Gastroesophageal sphincter (tissue), 3 donors: ENCODE results near the gene GZMB.

ENCODE experiments used
- EP300 ChIP-seq: sonication (generic); formaldehyde crosslinking; IDR thresholded peaks from one replicate; pipeline ENCODE4 v1.6.1; 2017; ENCODE audit warnings: antibody characterized with exemption, mild to moderate bottlenecking
- POLR2A ChIP-seq, 2 donors: fragments of 450-650 bp; IDR thresholded peaks; one replicate each; pipeline ENCODE4 v1.6.1; 2017; ENCODE audit warnings: antibody characterized with exemption in 2 of 2, mild to moderate bottlenecking in 2 of 2, moderate library complexity in 1 of 2
- TF ChIP-seq, protein P1 (sequence below), 4 experiments: fragments of 200-600 bp in 2 of 4; fragments of 450-650 bp in 2 of 4; sonication (generic) in 1 of 4; IDR thresholded peaks; one replicate each; pipeline ENCODE4 v1.5.1; 2017 to 2019; ENCODE audit warnings: antibody characterized with exemption in 4 of 4, mild to moderate bottlenecking in 2 of 4, moderate library complexity in 2 of 4

DNA sequence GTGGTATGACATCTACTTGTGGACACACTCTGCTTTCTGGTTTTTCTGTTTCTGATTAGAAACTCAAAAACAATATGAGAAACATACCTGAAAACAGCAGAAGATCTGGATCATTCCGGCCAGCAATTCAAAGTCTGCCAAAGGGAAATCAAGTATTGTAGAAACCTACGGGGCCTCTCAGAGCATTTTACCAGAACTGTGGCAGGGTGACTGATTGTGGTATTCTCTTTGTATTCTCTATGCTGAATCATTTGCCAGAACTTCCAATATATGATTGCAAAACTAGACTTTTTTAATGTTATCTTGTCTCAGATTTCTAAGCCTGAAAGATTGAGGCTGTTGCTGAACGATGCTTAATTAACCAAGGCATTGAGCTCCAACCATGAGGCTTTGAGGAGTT, 5.9 kb upstream of the GZMB start:
- no peak for TF ChIP-seq POLR2A (IDR thresholded peaks at IDR 0.05)
- TF ChIP-seq, protein P1, sequence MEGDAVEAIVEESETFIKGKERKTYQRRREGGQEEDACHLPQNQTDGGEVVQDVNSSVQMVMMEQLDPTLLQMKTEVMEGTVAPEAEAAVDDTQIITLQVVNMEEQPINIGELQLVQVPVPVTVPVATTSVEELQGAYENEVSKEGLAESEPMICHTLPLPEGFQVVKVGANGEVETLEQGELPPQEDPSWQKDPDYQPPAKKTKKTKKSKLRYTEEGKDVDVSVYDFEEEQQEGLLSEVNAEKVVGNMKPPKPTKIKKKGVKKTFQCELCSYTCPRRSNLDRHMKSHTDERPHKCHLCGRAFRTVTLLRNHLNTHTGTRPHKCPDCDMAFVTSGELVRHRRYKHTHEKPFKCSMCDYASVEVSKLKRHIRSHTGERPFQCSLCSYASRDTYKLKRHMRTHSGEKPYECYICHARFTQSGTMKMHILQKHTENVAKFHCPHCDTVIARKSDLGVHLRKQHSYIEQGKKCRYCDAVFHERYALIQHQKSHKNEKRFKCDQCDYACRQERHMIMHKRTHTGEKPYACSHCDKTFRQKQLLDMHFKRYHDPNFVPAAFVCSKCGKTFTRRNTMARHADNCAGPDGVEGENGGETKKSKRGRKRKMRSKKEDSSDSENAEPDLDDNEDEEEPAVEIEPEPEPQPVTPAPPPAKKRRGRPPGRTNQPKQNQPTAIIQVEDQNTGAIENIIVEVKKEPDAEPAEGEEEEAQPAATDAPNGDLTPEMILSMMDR (IDR thresholded peaks at IDR 0.05): no peak
- no peak for TF ChIP-seq EP300
